ENCODE data around the gene MC2R.

MC2R gene

DNA sequence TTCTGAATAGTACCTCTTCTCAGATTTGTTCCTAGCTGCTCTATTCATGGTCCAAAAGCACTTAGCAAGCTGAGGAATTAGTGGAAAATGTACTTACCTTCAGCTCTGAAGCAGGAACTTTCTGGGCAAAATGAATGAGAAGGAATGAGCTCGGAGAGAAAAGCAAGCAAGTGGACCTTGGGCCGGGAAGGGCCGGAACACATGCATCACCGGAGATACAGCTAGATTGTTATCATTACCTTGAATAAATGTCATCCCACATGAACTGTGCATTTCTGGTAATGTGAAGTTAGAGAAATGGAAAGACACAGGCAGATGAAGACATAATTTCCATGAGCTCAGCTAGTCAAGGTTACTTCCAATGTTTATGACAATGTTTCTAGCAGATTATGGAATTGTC lies at the start of gene MC2R:
Gene MC2R, minus strand, starts transcription at position 146 of the 400 bp plus-strand sequence. CDS start 30,018 bp downstream, outside the sequence.
- DNase-seq = no peak

DNA sequence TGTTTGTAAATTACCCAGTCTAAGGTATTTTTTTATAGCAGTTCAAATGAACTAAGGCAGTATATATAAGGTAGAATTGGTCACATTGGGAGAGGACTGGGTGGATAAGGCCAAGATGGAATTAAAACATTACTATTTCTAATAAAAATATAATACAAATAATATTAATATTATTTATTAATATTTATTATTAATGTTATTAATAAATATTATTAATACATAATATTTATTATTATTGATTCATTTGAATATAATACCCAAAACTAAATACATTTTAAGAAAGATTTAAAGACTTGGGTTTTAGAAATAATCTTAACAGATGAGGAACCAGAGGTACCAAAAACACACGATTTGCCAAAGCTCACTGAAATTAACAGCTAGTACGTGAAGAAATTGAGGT lies 30.5 kb upstream of the MC2R start:
- no peak for DNase-seq

DNA sequence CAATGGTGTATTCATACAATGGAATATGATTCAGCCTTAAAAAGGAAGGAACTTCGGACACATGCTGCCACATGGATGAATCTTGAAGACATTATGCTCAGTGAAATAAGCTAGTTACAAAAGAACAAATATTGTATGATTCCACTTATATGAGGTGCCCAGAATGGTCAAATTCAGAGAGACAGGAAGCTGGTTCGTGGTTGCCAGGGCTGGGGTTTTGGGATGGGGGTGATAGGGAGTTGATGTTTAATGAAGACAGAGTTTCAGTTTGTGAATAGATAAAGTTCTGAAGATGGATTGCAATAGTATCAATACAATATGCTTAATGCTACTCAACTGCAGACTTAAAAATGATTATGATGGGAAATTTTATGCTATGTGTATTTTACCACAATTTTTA lies 28.0 kb upstream of the MC2R start:
- no peak for DNase-seq

DNA sequence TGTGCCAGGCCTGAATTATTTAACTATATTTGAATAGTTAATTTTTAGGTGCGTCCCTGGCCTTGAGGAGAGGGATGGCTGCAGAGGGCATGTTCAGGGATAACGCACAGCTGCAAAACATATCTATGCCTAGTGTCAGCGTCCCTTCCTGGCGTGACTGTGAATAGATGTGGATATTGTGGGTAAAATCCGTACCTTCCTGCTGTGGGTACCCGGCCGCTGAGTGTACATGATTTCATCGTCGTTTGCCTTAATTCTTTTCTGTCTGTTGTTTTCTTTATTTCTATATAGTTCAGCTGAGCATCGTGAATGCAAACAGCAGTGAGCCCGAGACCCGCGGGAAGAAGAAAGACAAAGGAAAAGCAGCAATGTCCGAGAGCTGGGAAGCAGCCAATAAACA lies 25.0 kb upstream of the MC2R start:
- DNase-seq = no peak

DNA sequence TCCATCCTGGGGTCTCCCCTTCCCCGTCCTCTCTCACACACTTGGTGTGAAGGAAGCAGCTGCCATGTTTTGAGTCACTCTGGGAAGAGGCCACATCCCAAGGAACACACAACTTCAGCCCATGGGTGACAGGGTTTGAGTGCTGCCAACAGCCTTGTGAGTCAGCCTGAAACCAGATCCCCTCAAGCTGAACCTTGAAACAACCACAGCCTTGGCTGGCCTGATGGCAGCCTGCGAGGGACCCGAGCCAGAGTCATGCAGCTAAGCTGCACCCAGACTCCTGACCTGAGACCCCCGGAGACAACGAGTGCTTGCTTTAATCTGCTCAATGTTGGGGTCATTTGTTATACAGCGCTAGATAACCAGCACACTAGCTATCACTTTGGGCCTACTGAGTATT lies 19.3 kb upstream of the MC2R start:
- no peak for DNase-seq

DNA sequence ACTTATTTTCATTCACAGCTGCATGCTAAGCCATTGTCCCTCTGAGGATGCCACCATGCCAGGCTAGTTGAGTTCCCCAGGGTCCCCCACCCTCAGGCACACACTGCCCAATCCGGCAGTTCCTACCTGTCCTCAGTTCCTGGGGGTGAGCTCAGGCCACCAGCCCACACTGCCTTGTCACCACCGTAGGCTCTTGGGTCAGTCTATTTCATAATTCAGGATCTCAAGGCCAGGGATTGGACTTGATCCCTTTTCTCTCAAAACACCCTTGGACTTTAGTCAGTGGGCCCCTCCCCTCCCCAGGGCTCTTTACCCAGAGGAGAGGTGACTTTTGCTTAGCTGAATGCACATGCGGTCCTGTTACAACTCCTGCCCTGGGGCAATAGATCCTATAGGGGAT lies 18.7 kb upstream of the MC2R start:
- DNase-seq = no peak

DNA sequence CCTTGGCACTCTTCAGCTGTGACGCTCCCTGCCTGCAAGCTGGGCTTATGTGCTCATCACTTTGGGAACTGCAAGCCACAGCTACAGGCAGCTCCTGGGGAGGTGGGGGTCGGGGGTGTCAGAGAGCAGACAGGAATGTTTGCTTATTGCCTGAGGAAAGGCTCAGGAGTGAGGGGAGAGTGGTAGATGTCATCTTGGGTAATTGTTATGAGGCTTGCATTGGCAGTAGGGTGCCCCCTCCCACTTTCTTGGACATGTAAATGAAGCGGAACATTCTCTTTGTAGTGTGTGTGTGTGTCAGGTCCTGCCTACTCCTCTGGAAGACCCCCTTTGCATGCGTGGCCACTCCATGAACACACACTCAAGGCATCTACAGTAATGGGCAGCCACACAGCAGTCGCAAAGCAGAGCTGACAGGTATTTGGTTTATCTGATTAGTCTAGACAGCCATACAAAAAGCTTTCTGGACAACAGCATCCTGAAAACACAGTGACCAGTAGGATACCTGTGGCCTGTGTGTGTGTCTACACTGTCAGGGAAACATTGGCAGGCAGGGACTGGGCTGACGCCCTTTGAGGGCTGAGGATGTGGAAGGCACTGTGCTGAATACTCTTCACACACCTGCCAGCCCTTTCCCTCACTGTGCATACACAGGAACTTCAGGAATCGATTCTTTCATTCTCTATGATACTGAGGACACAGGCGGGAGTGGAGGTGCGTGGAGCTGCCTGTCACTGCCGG lies 17.1 kb upstream of the MC2R start:
- no peak for DNase-seq

DNA sequence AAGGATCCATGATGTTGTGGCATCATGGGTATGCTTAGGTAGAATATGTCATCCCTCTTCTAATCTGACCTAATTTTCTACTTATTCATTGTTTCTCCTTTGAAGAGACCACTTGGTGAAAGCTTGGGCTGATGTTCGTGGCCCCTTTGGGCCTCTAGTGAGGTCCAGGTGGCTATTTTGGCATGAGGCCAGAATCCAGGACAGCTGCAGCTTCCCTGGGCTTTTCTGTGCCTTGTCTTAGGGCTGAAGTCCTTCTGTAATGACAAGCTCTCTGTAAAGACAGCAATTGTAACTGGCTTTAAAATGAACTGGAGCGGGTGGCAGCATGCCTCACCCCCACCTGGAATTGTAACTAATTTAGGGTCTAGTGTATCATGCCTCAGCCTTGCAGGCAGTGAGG lies 15.6 kb upstream of the MC2R start:
- no peak for DNase-seq

DNA sequence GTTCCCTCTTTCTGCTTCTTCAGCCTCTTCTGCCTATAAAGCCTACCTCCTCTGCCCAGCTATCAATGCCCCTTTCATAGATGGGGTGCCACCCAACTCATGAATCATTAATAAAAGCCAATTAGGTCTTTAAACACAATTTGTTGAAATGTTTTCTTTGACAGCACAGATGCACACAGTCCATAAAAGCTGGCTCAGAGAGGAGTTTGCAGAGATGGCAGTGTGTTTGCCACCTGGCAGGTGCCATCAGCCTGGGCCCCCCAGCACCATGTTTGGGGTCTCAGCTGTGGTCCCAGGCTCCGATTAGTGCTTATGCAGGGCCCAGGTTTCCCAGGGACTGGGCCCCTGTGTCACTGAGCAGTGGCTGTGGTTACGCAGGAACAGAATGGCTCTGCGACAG lies 7.9 kb upstream of the MC2R start:
- no peak for DNase-seq

DNA sequence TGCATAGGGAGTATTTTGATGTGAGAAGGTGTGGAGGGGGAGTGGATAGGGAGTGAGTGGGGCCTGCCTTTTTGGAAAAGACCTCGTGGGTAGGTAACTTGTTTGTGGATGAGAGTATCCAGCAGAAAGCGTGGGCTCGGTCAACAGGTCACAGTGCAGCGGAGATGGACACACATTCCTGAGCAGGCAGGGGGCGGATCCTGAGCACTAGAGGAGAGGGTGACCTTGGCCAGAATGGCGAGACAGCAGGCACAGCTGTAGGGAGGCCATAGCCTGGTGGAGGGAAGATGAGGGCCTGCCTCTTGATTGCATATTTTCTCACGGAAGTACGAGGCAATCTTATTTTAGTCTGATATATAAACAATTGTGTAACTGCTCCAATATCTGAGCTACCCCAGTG lies 3.6 kb upstream of the MC2R start:
- DNase-seq = no peak

DNA sequence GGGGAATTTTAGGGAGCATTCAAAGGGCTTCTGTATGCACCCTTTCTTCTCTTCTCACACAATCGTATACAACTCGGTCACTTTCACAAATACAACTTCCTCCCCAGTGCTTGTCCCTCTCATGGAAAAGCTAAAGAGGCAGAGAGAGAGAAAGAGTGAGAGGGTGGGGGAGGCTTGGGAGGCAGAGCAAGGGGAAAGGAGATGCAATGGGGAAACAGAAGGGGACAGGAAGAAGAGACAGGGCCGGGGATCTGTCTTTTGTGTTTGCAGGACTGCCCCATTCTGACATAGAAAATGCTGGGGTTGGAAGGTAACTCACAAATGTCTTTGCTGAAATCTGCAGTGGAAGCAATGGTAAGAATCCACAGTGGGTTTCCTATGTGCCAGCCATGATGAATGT lies 2.1 kb upstream of the MC2R start:
- no peak for DNase-seq

DNA sequence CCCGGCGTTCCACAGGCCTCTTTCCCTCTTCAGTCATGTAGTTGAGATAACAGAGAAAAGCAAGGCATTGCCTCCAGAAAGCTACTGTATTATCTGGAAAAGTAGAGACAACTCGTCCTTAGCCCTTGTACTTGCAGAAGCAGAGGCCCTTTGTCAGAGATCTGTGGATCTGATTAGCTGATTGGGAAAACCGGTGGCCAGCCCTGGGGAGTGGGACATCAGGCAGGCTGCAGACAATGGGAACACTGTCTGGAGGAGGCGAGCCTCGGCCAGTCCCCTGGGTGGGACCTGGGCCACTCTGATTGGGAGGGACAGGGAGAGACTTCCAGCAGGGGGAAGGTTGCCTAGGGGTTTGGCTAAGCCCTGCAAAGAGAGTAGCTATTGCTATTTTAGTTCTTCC lies 1.2 kb upstream of the MC2R start:
- no peak for DNase-seq

DNA sequence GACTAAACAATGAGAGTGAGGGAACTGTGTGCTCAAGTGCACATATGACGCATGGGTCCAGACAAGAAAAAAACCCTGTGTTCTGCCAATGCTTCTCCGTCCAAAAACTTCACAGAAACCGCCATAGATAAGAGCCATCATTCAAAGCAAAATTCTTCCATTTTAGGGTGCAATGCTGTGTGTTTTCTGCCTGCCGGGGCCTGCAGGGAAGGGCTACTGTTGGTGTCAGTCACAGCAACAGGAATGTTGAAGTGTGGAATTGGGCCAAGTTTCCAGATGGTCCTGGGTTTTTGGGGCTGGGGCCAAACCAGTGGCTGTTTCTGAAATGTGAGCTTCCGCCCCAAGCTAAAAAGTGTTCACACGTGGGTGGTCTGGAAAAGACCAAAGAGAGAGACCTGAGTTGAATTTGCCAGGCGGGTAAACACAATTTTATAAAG lies 677 bp upstream of the MC2R start:
- DNase-seq = no peak

DNA sequence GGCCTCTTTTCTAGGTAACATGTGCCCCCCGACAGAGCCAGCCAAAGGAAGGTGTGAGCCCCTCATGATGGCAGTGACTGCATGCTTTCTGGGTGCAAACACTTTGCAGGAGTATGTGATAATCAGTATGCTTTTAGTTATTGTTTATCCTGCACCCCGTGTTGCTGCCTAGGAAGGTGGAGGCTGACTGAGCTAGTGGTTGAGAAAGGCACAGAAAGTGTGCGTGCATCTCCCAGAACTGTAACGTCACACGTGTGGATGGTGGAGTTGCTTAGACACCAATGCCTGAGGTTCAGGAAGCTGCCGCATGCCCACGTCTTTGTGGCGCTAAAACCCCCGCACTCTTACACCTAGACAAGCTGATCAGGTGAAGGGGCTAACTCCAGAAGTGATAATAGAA lies 580 bp downstream of the MC2R start:
- no peak for DNase-seq

DNA sequence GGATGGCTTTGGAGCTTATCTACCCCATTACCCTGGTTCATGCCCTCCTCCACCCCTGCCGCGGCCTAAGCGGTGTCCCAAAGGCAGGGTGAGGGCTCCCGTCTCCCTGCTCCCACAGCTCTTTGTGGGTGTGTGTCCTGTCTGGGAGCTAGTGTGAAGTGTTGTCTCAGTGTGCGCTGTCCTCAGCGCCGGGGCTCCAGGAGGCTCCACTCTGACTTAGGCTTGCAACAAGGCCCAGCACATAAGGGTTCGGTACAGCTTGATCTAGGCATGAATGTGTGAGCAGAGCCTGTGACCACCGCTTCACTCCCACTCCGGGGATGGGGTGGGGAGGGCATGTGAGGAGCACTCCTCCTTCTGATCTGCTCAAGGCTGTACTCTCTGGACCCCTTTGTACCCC lies 1.2 kb downstream of the MC2R start:
- no peak for DNase-seq

DNA sequence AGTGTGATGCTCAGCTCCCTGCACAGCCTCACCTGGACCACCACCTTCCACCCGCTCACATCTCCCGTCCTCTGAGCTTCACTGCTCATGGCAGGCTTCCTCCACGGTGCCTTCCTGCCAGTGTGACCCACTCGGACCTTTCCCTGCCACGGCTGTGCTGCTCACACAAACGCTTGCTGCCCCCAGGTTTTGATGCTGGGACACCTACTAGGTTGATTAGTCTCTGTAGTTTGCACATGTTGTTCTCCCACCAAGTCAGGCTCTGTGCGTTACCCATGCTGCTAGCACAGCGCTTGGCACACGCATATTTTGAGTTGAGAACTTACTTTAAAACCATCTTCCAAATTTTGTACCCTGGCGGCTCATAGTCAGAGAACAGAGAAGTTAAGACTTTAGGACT lies 2.1 kb downstream of the MC2R start:
- DNase-seq = no peak

DNA sequence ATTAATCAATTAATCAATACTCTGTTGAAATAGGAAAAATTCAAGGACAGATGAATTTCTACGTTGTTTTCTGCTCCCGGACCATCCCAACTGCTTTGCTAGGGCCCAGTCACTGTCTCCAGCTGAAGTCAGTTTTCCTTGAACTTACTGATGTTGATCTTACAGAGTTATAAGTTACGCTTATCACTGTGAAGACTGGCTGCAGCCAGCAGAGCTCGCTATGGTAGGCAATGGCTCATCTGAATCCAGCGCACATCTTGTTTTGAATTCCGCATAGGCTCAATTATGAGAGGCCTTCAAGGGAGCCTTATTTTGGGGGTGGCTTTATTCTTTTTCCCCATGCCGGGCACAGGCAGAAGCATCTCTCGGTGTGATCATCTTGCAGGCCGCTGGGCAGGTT lies 2.7 kb downstream of the MC2R start:
- DNase-seq = no peak

DNA sequence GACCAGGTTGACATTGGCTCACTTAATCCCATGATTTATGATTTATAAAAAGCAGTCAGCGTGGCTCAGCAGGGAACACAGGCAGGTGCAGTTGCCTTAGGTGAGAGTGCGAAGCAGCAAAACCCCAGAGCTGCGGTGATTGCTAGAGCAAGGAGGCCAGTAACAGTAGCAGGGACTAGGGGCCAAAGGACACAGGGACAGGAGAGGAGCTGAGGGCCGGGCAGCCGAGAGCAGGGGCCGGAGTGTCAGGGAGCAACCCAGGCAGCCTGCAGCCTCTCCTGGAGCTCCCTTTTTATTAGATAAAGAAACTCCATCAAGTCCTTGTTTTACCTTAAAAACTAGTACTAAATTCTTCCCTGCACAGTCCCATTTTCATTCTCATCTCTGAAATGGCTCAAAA lies 4.3 kb downstream of the MC2R start:
- no peak for DNase-seq

DNA sequence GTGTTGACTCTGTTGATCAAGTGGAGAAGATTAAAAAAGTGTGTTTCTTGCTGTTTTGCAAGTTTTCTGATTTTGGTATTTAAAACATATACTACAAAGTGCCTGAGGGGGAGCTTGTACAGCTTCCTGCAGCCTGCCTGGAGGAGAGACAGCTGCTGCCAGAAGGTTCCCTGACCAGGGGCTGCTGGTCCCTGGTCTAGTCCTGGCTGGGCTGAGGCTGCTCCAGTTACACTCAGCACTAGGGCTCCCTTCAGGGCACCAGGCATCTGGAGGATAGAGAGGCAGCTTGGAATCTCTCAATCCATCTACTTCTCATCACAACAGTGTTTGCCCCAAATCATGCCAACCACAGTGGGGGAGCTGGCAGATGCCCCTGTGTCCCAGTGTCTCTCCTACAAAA lies 4.8 kb downstream of the MC2R start:
- no peak for DNase-seq

DNA sequence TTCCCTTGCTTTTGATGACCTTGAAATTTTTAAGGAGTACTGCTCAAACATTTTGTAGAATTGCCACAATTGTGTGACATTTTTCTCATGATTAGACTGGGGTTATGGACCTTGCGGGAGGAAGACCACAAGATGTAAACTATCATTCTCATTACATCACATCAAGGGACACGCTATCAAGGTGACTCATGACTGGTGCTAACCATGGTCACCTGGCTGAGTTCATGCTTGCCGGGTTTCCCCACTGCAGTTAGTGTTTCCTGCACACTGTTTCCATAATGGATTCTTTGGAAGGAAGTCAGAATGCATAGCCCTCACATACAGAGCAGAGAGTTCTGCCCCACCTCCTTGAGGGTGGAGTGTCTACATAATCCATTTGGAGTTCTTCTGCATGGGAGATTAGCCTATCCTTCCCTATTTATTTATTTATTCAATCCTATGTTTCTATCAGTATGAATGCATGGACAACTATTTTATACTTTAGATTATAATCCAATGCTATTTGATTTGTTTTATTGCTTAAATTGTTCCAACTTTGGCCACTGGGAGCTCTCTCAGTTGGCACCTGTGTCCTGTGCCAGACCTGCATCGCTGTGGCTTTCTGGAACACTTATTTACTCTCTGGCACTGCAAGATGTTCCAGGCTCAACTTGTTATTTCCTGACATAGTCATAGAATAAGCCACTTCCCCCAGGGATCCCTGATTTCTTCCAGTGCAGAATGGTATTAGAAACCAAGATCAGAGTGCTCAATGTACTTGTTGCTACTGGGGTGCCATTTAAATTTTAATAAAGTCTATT lies 6.0 kb downstream of the MC2R start:
- no peak for DNase-seq

DNA sequence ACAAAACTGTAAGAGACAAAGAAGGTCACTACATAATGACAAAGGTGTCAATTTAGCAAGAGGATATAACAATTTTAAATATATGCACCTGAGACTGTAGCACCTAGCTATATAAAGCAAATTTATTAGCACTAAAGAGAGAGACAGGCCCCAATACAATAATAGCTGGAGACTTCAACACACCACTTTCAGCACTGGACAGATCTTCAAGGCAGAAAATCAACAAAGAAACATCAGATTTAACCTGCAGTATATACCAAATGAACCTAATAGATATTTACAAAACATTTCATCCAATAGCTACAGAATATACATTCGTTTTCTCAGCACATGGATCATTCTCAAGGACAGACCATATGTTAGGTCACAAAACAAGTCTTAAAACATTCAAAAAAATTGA lies 14.7 kb downstream of the MC2R start:
- DNase-seq = no peak

DNA sequence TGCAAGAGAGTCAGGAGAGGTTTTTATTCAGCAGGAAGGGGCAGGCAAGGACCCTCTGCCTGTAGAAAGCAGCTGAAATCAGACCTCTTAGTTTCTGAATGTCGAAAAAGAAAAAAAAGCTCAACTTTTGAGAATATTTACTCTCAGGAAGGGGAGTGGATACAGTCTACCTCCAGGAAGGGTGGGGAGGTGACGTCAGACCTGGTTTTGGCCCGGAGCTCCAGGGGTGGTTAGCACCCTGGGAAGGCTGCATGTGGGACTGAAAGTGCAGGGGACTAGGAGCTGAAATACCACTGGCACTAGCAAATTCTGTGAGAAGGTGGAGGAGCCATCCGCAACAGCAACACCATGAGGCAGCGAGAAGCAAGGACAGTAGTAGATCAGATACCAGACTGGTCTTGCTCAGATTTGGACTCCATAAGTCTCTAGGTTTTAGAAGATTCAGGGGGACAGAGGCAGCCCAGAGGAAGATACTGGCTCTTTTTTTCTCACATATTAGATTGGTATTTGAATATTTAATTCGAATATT lies 19.8 kb downstream of the MC2R start:
- no peak for DNase-seq

DNA sequence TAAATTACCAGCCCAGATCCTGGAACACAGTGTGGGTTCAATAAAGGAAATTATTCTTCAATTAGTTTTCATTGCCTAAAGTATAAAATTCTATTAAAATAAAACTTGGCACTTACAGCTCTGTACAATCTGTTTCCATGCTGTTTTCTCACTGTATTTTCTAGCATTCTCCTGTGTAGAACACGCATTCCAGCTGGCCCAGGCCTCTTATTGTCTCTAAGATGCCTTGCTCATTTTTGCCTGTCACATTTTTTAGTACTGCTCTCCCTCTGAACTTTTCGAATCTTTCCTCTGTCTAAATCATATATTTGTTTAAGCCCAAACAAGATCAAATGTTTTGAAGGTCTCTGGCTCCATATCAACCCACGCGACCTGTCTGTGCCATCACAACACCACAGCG lies 20.8 kb downstream of the MC2R start:
- no peak for DNase-seq

DNA sequence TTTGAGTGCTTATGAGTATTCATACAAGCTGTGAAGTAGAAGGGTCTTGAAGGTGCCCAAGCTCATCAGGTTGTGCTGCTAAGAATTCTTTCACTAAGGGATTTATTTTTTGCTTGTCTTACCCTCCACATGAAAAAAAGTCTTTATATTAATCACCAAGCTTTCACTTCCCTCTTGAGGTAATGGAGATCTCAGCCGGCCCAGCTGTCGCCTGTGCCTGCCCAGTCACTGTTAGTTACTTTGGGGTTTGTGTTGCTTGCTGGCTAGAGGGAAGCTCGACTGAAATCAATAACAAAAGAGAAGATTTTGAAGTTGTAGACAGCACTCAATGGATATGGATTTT lies 21.9 kb downstream of the MC2R start:
- DNase-seq = no peak

DNA sequence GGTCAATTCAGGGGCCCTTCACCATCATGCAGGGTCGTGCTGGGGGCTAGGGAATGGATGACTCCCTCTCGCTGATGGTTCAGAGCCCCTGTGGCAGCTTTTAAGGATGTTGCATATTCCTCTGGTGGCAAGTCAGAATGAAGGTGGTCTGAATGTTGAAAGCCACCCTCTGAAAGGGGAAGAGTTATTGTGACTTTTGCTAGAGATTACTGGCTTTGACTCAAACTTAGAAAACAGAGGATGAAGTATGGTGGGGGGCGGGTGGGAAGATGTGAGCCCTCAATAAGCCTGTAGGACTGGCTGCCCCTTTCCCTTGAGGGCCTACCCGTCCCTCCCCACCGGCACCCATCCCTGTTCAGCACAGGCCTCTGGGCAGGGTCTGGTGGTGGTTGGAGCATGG lies 23.2 kb downstream of the MC2R start:
- DNase-seq = no peak
